DMS153 treated with DMSO at 0.1 percent for 48 hours (cell line): ENCODE data around the gene PACSIN1.

ENCODE experiments used
- DNase-seq: peaks from one replicate; lab custom pipeline; 2025; ENCODE audit not compliant: unreplicated experiment; lab: John Stamatoyannopoulos, UW

PACSIN1 gene

GRCh38 chr6:34578445-34579262 is 112.8 kb downstream of the PACSIN1 start:
- no peak for DNase-seq

- no peak for DNase-seq
Measured at GRCh38 chr6:34580707-34581560, 115.1 kb downstream of the PACSIN1 start.

- DNase-seq, result no peak
Measured at GRCh38 chr6:34581561-34581920, 115.7 kb downstream of the PACSIN1 start.

- DNase-seq, result no peak
Measured at GRCh38 chr6:34583461-34583860, 117.6 kb downstream of the PACSIN1 start.

GRCh38 chr6:34583861-34584604 is 118.2 kb downstream of the PACSIN1 start:
- no peak for DNase-seq

- DNase-seq, result no peak
Measured at GRCh38 chr6:34584694-34585093, 118.8 kb downstream of the PACSIN1 start.
